ENCODE data around the gene MCTP1. TPM values are rescaled to one million over a fixed set of nuclear protein-coding genes. Genes with fewer than 3 reads are reported as not detected.
A peak's percentile ranks its signal among the peaks of the same experiment; 100 is the strongest.

MCTP1 gene
- polyA plus RNA-seq, 1 donor from 2014 or later = 1.9 TPM

DNA sequence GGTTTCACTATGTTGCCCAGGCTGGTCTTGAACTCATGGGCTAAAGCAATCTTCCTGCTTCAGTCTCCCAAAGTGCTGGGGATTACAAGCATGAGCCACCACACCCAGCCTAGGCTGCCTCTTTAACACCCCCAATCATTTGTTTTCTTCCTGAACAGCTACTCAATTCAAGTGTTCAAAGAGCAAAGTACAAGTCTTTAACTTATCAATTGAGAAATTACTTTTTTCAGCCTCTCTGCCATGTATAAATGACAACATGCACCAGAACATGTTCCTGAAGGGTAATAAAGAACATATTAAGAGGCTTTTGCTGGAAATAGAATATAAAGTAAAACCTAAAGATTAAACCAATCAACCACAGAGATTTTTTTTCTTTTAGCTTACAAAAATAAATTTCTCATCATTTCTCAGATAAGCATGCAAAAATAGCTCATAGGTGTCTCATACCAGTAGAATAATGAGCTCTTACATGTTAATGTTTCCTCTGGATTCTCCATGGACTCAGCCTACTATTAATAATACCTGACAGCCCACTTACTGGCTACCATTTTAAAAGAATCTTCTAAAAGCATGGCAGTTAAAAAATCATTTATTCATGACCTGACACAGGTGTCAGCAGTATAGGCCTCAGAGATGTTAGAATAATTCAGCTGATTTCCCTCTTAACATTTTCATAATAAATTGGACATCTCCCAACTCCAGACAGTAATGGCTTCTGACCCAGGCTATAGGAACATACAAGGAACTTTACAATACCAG is 60.0 kb downstream of the MCTP1 start:
- peak overlapping the region; percentile 61 for H3K27ac ChIP-seq (ENCODE audit: low read length)
- H4K20me1 ChIP-seq (ENCODE audit: insufficient read depth) = no peaks in the 10 kb centered on the region
- H3F3A ChIP-seq (ENCODE audit: insufficient read depth, low read length, poor library complexity, severe bottlenecking) = no peaks in the 10 kb centered on the region
- no peak overlapping the region for H3K4me3 ChIP-seq (ENCODE audit: low read length)
- H2AFZ ChIP-seq (ENCODE audit: low read depth, low read length) = no peak overlapping the region
- no peaks in the 10 kb centered on the region for H3K27me3 ChIP-seq (ENCODE audit: insufficient read depth, low read depth, low read length)
- no peak overlapping the region for H3K9ac ChIP-seq (ENCODE audit: low read length)
- H3K79me2 ChIP-seq (replicated peaks; ENCODE audit: insufficient read depth, low read length) = no peaks in the 10 kb centered on the region
- H3K9me2 ChIP-seq (ENCODE audit: insufficient read depth, low read length) = no peaks in the 10 kb centered on the region
- TF ChIP-seq RAD21 (conservative IDR thresholded peaks at IDR 0.05) (no peak), EZH2 (IDR thresholded peaks at IDR 0.05; ENCODE audit: borderline replicate concordance, insufficient read depth, low read length, poor library complexity, severe bottlenecking) (no peak), EP300 (conservative IDR thresholded peaks at IDR 0.05; ENCODE audit: poor library complexity, severe bottlenecking) (peak; percentile 76)
- H3K36me3 ChIP-seq (ENCODE audit: insufficient read depth, low read length) = no peaks in the 10 kb centered on the region
- H3K9me3 ChIP-seq (ENCODE audit: low read length) = no peaks in the 10 kb centered on the region
- H3K4me2 ChIP-seq (ENCODE audit: low read length) = no peak overlapping the region

- H4K20me1 ChIP-seq (ENCODE audit: insufficient read depth) = no peaks in the 10 kb centered on the region
- no peaks in the 10 kb centered on the region for H3K36me3 ChIP-seq (ENCODE audit: insufficient read depth, low read length)
- H2AFZ ChIP-seq (ENCODE audit: low read depth, low read length) = no peak overlapping the region
- no peak overlapping the region for H3K4me3 ChIP-seq (ENCODE audit: low read length)
- no peak overlapping the region for H3K4me2 ChIP-seq (ENCODE audit: low read length)
- H3K27me3 ChIP-seq (ENCODE audit: insufficient read depth, low read depth, low read length) = no peaks in the 10 kb centered on the region
- H3F3A ChIP-seq (ENCODE audit: insufficient read depth, low read length, poor library complexity, severe bottlenecking) = no peaks in the 10 kb centered on the region
- H3K79me2 ChIP-seq (replicated peaks; ENCODE audit: insufficient read depth, low read length) = no peaks in the 10 kb centered on the region
- no peak overlapping the region for H3K9ac ChIP-seq (ENCODE audit: low read length)
- peak overlapping the region; percentile 61 for H3K27ac ChIP-seq (ENCODE audit: low read length)
- H3K9me3 ChIP-seq (ENCODE audit: low read length) = no peaks in the 10 kb centered on the region
- H3K9me2 ChIP-seq (ENCODE audit: insufficient read depth, low read length) = no peaks in the 10 kb centered on the region
- TF ChIP-seq MXI1 (conservative IDR thresholded peaks at IDR 0.05; ENCODE audit: poor library complexity, severe bottlenecking) (no peak), SMC3 (conservative IDR thresholded peaks at IDR 0.05; ENCODE audit: poor library complexity) (no peak), EZH2 (IDR thresholded peaks at IDR 0.05; ENCODE audit: borderline replicate concordance, insufficient read depth, low read length, poor library complexity, severe bottlenecking) (no peak), TAF1 (IDR thresholded peaks at IDR 0.05; ENCODE audit: low read depth) (no peak), RAD21 (conservative IDR thresholded peaks at IDR 0.05) (no peak), POLR2AphosphoS5 (IDR thresholded peaks at IDR 0.05) (no peak), REST (IDR thresholded peaks at IDR 0.05; ENCODE audit: borderline replicate concordance) (no peak), EP300 (conservative IDR thresholded peaks at IDR 0.05; ENCODE audit: poor library complexity, severe bottlenecking) (no peak)
- TF ChIP-seq, protein P1, sequence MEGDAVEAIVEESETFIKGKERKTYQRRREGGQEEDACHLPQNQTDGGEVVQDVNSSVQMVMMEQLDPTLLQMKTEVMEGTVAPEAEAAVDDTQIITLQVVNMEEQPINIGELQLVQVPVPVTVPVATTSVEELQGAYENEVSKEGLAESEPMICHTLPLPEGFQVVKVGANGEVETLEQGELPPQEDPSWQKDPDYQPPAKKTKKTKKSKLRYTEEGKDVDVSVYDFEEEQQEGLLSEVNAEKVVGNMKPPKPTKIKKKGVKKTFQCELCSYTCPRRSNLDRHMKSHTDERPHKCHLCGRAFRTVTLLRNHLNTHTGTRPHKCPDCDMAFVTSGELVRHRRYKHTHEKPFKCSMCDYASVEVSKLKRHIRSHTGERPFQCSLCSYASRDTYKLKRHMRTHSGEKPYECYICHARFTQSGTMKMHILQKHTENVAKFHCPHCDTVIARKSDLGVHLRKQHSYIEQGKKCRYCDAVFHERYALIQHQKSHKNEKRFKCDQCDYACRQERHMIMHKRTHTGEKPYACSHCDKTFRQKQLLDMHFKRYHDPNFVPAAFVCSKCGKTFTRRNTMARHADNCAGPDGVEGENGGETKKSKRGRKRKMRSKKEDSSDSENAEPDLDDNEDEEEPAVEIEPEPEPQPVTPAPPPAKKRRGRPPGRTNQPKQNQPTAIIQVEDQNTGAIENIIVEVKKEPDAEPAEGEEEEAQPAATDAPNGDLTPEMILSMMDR (IDR thresholded peaks at IDR 0.05; ENCODE audit: poor library complexity, severe bottlenecking) = no peak
Measured at GRCh38 chr5:95223566-95224258, 61.2 kb downstream of the MCTP1 start.

Data from neural cell (in vitro differentiated cells).